ENCODE results near the gene SPTBN1.

Gene SPTBN1

DNA sequence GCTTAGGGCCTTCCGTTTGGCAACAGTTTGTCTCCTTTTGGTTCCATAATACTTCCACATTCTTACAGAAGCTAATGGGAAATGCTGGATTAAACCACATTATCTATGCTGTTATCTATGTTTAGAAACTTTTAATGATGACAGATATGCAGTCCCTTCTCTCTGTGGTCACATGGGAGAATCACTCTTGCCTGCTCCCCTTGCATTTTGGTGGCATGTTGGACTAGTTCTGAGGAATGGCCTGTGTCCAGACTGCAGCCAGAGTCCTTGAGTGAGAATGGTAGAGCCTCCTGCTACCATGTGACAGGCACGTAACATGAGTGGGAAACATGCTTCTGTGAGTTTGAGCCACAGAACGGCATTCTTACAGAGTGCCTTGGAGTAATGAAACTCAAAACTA, 19.2 kb downstream of the SPTBN1 start:
- no peak for DNase-seq (ENCODE audit: low read depth)
- no peak overlapping the region for H3K4me3 ChIP-seq (ENCODE audit: low read depth, low read length)
- no peak for TF ChIP-seq CTCF (IDR thresholded peaks at IDR 0.05; ENCODE audit: insufficient read depth, low read depth, low read length, missing control alignments)

- no peak for TF ChIP-seq CTCF (IDR thresholded peaks at IDR 0.05; ENCODE audit: insufficient read depth, low read depth, low read length, missing control alignments)
- DNase-seq (ENCODE audit: low read depth): no peak
- H3K4me3 ChIP-seq (ENCODE audit: low read depth, low read length): no peak overlapping the region
Measured at GRCh38 chr2:54475919-54476318, 19.8 kb downstream of the SPTBN1 start.

DNA sequence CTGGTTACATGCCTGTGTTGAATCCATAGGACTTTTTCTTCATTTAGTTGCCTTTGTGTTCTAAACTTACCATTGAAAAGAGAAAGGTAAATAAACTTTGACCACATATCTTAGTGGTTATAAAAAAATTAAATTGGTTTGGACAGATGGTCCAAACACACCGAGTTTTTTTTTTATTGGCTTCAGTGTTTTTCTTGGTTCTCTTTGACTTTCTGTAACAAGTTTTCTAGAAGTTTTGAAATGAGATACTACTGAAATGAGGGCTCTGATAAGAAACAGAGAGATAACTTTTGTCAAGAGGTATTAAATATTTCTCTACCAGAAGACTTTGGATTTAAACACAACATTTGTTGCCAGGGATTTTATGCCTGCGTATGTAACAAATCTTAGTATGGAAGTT, 20.7 kb downstream of the SPTBN1 start:
- no peak for DNase-seq (ENCODE audit: low read depth)
- TF ChIP-seq CTCF (IDR thresholded peaks at IDR 0.05; ENCODE audit: insufficient read depth, low read depth, low read length, missing control alignments): no peak
- H3K4me3 ChIP-seq (ENCODE audit: low read depth, low read length): no peak overlapping the region

- H3K4me3 ChIP-seq (ENCODE audit: low read depth, low read length): no peak overlapping the region
- DNase-seq (ENCODE audit: low read depth): no peak
- TF ChIP-seq CTCF (IDR thresholded peaks at IDR 0.05; ENCODE audit: insufficient read depth, low read depth, low read length, missing control alignments): no peak
Measured at GRCh38 chr2:54477896-54478295, 21.8 kb downstream of the SPTBN1 start.

DNA sequence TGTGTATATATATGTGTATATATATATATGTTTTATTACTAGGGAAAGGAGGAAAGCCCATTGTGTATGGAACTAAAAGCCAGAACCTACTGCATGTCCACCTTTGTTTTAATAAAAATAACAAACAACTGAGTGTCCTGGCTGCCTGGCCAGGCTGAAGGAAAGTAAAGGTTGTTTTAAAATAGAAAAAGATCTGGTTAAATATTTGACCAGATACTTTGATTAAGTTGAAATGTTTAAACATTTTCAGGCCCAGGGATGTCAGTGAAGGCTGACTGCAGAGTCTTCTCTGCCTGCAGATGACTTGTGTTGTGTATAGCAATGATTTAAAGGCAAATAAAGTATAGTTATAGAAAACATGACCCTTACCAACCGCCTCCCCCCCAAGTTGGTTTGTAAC, 22.8 kb downstream of the SPTBN1 start:
- no peak for TF ChIP-seq CTCF (IDR thresholded peaks at IDR 0.05; ENCODE audit: insufficient read depth, low read depth, low read length, missing control alignments)
- no peak overlapping the region for H3K4me3 ChIP-seq (ENCODE audit: low read depth, low read length)
- DNase-seq (ENCODE audit: low read depth): no peak

GRCh38 chr2:54479424-54479823, 23.3 kb downstream of the SPTBN1 start:
- H3K4me3 ChIP-seq (ENCODE audit: low read depth, low read length): no peak overlapping the region
- TF ChIP-seq CTCF (IDR thresholded peaks at IDR 0.05; ENCODE audit: insufficient read depth, low read depth, low read length, missing control alignments): no peak
- DNase-seq (ENCODE audit: low read depth): no peak

DNA sequence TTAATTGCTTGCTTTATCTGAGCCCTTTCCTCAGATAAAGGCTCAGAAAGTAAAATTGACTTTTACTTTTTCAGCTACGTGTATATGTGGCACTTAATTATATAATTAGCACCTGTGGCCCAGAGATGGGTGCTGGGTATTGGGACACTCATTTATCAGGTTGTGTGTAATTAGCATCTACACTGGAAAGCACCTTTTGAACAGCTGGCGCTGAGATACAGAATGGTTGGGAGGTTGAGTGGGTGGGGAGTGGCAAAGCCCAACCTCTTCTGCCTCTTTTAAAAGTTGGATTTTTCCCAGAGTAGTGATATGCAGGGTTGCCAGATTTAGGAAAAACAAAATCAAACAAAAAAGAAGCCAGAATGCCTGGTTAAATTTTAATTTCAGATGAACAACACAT, 23.9 kb downstream of the SPTBN1 start:
- no peak overlapping the region for H3K4me3 ChIP-seq (ENCODE audit: low read depth, low read length)
- no peak for TF ChIP-seq CTCF (IDR thresholded peaks at IDR 0.05; ENCODE audit: insufficient read depth, low read depth, low read length, missing control alignments)
- no peak for DNase-seq (ENCODE audit: low read depth)
